NCI-H524 treated with DMSO at 0.1 percent for 48 hours (cell line): Measurements from ENCODE around the gene GSTP1.
"Not testable (repeated sequence)": the region's sequence is repeated elsewhere in the genome, so short reads cannot be mapped to it uniquely, and the experiment has no call there.

Source experiments
- DNase-seq: peaks from one replicate; lab custom pipeline; 2025; lab: John Stamatoyannopoulos, UW

Gene GSTP1

DNA sequence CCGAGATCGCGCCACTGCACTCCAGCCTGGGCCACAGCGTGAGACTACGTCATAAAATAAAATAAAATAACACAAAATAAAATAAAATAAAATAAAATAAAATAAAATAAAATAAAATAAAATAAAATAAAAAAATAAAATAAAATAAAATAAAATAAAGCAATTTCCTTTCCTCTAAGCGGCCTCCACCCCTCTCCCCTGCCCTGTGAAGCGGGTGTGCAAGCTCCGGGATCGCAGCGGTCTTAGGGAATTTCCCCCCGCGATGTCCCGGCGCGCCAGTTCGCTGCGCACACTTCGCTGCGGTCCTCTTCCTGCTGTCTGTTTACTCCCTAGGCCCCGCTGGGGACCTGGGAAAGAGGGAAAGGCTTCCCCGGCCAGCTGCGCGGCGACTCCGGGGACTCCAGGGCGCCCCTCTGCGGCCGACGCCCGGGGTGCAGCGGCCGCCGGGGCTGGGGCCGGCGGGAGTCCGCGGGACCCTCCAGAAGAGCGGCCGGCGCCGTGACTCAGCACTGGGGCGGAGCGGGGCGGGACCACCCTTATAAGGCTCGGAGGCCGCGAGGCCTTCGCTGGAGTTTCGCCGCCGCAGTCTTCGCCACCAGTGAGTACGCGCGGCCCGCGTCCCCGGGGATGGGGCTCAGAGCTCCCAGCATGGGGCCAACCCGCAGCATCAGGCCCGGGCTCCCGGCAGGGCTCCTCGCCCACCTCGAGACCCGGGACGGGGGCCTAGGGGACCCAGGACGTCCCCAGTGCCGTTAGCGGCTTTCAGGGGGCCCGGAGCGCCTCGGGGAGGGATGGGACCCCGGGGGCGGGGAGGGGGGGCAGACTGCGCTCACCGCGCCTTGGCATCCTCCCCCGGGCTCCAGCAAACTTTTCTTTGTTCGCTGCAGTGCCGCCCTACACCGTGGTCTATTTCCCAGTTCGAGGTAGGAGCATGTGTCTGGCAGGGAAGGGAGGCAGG lies at the start of gene GSTP1:
Gene GSTP1, plus strand, starts transcription at position 566 of the 958 bp plus-strand sequence. Its CDS starts 32 bp downstream, at position 598.
- DNase-seq: no peak

DNA sequence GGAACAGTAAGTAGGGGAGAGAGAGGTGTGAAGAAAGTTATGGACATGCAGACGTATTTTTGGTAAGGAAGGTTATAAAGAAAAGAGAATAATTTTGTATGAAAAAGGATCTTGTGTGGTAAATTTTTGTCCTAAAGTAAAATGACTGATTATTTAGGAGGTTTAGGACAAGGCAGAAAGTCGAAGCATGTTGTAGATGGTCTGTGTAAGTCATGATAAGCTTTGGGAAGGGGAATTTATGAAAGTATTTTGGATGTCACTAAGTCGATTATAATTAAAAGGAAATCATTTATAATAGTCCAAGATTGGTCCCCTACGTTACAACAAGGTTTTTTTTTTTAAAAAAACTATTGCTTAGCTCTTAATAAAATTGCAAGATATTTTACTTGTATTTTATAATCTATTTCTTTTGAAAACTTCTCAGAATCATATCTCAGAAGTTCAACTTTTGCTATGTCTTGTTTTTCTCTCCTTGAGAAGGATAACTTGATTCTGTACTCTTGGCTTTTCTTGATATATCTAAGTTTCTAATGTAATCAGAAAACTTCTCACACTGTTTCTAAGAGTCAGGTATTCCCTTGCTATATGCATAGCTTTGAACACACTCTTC lies 49.4 kb upstream of the GSTP1 start:
- no peak for DNase-seq

DNA sequence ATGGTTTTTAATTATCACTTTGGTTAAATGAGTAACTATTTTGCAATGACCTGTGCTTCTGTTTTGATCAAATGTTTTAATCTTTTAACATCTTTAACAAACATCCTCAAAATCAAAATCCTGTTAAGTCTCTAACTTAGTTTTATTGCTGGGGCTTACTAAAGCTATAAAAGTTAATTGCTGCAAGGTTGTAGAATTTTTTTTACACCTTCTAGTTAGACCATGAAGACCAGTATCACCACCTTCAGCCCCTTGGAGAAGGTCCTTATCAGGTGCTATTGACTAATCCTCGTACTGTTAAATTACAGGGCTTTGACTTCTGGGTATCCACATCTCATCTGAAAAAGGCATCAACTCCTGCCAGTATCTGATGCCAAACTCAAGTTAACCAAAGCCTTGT lies 48.1 kb upstream of the GSTP1 start:
- DNase-seq: no peak

DNA sequence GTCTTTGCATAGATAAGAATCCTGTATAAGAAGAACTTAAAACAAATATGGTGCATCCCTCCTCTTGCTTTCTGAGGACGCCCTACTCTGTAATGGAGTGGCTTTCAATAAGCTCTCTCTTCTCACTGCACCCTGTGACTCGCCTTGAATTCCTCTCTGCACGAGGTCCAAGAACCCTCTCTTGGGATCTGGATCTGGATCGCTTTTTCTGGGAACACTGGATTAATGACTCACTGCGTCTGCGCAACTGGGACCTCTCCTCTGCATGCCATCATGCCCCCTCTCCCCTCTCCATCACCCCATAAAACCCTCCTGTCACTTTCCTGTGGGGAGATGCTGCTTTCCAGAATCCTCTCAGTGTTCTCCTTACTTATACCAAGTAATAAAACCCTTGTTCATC lies 45.3 kb upstream of the GSTP1 start:
- no peak for DNase-seq

DNA sequence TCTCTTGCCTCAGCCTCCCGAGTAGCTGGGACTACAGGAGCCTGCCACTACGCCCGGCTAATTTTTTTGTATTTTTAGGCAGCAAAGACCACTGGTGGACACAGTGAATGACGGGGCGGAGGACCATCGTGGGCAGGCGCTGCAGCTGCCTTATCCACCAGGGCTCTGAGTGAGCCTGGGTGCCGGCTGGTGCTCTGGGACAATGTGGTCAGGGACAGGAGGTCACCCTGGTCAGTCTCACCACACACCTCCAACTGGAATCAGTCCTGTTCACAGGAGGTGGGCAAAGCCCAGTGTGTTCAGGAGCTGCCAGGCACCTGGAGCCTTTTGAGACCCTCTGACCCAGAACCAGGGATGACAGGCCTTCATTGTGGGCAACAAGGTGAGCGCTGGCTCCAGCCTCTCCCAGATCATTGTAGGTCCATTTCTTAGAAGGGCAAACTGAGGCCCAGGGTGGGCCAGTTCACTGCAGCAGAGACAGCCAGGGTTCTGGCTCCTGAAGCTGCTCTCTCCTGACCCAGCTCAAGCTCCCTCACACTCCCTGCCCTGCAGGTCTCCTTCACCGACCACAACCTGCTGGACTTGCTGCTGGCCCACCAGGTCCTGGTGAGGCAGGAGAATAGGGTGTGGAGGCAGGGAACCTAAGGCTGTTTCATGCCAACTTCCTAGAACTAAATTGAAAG lies 44.6 kb upstream of the GSTP1 start:
- no peak for DNase-seq

DNA sequence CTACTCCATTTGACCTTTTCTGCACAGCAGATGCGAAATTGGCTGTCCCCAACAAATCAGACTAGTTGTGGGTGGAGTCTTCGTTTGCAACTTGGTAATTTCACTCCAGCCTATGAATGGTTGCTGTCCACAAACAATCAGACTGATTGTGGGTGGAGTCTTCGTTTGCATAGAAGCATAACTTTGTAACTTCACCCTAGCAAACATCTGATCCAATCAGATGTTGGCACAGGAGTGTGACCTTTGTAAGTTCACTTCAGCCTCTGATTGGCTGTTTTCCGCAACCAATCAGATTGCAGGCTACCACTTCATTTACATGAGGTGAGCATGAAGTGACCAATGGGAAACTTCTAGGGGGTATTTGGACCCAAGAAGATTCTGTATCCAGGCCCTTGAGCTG lies 44.1 kb upstream of the GSTP1 start:
- DNase-seq: no peak

DNA sequence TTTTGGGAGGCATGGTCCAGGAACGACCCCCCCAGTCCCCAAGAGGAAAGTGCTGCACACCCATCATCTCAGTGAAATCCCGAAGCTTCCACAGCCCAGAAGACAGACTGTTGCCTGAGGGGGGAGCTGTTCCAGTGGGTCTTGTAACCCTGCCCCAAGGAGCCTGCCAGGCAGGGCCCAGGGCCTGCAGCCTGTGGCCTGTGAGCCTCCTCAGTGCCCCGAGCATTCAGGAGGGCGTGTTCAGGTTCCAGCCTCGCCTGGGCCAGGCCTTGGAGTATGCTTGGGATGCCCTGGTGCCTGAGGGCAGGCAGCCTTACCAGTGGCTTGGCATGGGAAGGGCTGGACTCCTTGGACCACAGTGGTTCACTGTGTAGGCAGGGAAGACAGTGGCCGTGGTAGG lies 42.4 kb upstream of the GSTP1 start:
- no peak for DNase-seq

DNA sequence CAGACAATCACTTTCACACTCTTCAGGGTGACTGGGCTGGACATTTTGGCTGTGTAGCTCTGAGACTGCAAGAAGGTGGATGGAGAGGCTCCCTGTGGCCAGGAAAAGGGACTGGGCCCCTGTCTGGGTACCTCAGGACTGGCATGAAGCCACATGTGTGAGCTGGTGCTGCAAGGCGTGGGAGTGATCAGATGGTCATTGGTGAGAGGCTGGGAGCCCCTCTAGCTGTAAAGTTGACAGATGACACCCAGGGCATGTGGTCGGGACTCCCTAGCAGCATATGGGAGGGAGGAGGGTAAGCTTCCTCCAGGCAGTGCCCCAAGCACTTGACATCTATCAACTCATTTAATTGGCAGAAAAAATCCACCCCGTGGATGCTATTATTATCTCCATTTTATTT lies 41.4 kb upstream of the GSTP1 start:
- DNase-seq: peak; percentile 49

DNA sequence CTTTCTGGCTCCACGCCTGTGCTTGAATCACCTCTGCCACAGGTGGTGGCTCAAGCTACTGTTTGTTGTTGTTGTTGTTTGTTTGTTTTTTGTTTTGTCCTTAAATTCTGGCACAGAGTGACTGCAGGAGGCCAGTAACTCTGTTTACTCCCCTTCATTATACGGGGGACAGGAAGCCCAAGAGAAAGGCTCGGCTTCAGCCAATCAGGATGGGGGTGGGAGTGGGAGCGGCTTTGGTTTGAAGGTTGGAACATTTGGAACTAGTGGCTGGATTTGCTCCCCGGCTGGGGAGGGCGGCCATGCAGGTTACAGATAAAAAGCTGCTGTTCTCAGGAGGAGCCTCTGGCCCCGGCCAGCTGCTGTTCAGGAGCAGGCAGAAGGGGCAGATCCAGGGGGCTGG lies 40.6 kb upstream of the GSTP1 start:
- no peak for DNase-seq

DNA sequence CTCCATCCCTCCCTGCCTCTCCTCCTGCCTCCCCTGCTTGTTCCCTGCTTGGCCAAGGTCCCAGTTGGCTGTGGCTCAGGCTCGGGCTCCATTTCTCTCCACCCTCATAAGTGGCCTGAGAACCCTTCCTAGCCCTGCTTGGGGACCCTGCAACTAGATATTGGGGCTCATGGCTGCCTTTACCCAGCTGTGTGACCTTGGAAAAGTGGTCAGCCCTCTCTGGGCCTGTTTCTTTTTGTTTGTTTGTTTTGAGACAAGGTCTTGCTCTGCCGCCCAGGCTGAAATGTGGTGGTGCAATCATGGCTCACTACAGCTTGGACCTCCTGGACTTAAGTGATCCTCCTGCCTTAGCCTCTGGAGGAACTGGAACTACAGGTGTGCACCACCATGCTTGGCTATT lies 40.0 kb upstream of the GSTP1 start:
- no peak for DNase-seq

DNA sequence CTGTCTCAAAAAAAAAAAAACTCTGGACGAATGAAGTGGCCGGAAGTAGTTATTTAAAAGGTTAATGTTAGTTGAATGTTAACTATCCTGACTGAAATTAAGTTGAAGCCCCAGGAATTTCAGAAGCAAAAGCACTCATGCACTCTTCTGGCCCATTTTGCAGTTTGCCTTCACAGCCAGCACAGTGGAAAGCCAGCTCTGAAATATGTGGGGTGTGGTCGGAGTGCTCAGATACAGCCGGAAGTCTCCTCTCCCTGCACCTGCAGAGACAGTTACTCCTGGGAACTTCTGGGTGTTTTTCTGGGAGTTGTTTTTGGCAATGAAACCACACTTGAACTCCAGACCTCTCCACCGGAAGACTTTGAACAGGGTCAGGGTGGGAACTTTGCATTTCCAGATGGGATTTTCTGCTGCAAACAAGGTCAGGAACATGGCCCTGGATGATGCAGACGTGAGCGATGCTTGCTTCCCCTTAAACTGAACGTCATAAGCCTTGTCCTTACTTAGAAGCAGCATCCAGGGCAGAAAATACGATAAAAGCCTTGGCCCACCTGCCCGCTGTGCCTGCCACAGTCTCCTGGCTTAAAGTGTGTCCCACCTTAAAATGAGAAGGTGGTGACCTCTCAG lies 38.9 kb upstream of the GSTP1 start:
- no peak for DNase-seq

DNA sequence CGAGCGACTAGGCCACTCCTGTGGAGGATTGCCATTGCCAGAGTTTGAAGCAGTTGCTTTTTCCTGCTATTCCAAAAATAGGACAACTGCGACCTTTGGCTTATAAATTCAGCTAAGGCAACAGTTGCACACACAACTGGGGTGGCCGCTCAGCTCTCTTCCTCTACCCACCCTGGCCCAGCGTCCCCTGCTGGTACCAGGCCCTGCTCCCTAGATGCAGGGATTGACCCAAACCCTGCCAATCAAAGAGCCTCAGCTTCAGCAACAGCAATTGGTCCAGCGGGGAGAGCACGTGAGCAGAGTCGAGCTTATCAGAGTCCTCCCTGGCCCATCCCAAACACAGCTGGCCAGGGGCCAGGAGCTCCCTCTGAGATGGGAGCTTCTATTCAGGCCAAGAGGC lies 38.3 kb upstream of the GSTP1 start:
- DNase-seq: no peak

DNA sequence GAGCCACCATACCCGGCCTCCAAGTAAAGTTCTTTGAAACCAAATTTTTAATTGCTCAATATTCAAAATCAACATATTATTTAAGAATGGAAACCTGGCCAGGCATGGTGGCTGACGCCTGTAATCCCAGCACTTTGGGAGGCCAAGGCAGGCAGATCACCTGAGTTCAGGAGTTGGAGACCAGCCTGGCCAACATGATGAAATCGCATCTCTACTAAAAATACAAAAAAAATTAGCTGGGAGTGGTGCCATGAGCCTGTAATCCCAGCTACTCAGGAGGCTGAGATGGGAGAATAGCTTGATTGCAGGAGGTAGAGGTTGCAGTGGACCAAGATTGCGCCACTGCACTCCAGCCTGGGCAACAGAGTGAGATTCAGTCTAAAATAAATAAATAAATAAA lies 35.5 kb upstream of the GSTP1 start:
- not testable (repeated sequence) for DNase-seq

DNA sequence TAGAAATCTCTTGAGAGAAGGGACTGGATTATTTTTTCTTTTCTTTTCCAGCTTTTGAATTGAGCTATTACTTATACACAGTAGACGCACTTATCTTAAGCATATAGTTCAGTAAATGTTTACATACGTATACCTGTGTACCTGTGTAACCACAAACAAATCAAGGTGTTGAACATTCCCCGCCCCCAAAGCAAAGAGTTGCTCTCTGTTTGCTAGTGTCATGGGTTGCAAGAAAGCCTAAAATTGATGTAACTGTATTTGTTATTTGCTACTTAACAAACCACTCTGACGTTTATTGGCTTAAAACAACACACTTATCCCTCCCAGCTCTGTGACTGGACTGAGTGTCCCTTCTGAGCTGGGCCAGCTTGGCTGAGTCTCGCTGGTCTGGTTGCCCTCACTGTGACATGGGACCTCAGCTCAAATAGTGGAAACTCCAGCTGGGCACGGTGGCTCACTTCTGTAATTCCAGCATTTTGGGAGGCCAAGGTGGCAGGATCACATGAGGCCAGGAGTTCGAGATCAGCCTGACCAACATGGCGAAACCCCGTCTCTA lies 35.0 kb upstream of the GSTP1 start:
- DNase-seq: no peak

DNA sequence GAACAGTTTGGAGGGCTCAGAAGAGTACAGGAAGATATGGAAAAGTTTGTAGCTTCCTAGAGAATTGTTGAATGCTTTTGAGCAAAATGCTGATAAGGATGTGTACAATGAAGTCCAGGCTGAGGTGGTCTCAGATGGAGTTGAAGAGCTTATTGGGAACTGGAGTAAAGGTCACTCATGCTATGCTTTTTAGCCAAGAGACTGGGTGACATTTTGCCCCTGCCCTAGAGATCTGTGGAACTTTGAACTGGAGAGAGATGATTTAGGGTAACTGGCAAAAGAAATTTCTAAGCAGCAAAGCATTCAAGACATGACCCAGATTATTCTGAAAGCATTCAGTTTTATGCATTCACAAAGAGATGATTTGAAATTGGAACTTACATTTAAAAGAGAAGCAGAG lies 32.5 kb upstream of the GSTP1 start:
- no peak for DNase-seq

DNA sequence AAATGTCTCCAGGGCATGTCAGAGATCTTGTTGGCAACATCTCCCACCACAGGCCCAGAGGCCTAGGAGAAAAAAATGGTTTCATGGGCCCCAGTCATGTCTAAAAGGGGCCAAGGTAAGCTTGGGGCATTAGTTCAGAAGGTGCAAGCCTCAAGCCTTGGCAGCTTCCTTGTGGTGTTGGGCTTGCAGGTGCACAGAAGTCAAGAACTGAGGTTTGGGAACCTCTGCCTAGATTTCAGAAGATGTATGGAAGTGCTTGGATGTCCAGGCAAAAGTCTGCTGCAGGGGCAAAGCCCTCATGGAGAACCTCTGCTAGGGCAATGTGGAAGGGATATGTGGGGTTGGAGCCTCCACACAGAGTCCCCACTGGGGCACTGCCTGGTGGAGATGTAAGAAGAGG lies 31.9 kb upstream of the GSTP1 start:
- DNase-seq: not testable (repeated sequence)

DNA sequence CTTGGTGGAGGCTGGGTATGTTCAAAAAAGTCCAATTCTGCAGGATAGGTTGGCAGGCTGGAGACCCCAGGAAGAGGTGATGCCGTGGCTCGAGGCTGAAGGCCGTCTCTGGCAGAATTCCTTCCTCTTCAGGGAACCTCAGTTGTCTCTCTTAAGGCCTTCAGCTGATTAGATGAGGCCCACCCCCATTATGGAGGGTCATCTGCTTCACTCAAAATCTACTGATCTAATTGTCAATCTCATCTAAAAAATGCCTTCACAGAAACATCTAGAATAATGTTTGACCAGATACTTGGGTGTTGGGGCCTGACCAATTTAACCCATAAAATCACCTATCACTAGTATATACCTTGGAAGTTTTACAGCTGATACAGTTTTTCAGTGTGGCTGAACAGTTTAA lies 27.4 kb upstream of the GSTP1 start:
- no peak for DNase-seq

DNA sequence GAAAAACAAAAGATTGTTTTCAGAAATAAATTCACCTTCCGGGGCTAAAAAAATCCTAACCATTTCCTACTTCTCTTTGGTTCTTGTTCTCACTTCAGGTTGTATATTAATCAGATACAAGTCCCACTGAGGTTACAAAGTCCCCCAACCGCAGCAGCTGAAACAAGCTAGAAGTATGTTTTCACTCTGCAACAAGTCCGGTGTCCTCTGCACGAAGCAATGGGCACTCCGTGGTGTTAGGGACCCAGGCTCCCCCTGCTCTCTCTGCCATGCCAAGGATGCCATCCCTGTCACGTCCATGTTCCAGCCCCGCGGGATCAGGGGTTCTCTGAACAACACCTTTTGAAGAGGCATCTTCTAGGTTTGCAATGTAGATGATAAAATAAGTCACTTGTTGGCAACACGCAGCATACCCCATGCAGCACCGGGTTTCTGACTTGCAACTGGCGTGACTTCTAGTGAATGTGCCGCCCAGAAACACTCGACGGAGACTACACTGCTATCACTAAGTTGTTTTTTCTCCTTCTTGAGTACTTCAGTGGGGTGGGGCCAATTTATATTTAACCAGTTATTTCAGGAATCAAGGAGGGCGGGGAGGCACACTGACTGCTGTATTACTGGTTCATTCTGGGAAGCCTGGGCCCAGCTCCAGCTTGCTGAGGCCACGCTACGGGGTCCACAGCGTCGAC lies 25.4 kb upstream of the GSTP1 start:
- DNase-seq: no peak

DNA sequence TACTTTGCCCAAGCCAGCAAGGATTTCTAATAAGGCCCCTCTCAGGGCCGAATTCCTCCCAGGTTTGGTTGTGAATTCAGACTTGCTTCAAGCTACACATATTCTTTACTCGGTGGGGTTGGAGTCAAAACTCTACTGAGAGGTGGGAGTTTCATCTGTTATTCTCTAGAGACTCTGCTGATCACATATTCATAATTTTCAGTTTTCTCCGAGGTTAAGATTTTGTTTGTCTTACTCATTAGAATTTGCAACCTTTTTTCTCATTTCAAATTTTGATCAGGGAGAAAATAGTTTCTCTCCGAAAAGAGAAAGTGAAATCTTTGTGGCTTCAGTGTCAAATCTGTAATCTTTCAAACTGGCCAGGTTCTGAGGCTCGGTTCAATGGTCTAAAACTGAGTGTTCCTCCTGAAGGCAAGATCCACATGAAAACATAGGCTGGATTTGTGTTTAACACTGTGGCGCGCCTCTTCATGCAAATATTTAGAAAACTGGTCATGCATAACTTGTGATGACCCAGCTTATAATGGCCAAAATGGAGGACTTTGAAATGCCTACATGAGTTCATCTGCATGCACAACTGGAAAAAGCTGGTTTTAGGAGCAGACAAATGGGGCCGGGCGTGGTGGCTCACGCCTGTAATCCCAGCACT lies 21.5 kb upstream of the GSTP1 start:
- no peak for DNase-seq

DNA sequence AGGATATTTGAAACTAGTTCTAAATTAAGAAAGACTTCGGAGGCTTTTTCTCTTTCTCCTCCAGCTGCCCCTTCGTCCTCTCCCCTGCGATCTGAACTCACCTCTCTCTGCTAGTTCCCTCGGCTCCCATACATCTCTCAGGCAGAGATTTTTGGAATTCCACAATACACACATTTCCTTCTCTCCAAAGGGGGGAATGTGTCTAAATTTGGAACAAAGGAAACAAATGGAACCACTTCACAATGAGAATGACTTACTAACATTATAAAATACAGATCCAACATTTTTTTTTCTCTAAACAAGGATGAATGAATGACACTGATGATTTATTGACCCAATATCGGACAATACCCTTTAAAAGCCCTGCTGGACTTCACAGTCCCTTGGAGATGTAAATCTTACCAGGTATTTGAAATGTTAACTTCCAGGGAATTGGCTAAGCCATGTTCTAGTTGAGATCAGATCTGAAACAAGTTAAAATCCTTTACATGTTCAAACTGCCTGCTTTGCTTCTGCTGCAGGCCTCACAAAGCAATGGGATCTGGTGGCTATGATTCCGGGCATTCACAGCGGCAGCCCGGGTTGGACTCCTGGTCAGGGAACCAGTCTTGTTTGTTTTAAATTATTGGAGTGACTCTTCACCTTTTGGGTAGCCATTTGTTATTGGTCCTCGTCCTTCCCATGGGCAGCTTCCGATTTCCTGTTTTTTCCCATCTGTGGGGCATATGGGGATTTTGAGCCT lies 20.5 kb upstream of the GSTP1 start:
- no peak for DNase-seq
